Measurements from ENCODE around the gene MEIS2.

MEIS2 gene

GRCh38 chr15:37077623-37078351, 22.6 kb downstream of the MEIS2 start:
- in situ Hi-C loops (cut with HindIII; ENCODE audit: low sequenced_read_pairs), result no loop called here

GRCh38 chr15:37076543-37076942, 23.8 kb downstream of the MEIS2 start:
- in situ Hi-C loops (cut with HindIII; ENCODE audit: low sequenced_read_pairs), result no loop called here

GRCh38 chr15:37075777-37076176, 24.6 kb downstream of the MEIS2 start:
- in situ Hi-C loops (cut with HindIII; ENCODE audit: low sequenced_read_pairs), result no loop called here

GRCh38 chr15:37072181-37072580, 28.2 kb downstream of the MEIS2 start:
- in situ Hi-C loops (cut with HindIII; ENCODE audit: low sequenced_read_pairs), result no loop called here

DNA sequence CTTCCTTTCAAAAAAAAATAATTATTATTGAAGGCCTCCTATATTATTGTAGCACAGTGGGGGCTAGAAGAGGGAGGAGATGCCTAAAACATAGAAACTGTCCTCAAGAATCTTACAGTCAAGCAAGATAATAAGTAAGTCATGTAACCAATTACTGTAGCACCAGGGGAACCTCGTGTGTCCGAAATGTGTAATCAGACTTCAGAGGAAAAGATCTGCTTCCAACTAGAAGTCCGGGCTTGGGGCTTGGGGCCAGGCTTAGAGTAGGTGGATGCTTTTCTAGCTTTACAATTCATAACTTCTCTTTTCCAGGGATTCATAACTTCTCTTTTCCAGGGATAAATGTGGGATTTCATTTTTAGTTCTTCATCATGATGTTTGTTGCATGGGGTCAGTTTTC, 29.2 kb downstream of the MEIS2 start:
- in situ Hi-C loops (cut with HindIII; ENCODE audit: low sequenced_read_pairs), result no loop called here

DNA sequence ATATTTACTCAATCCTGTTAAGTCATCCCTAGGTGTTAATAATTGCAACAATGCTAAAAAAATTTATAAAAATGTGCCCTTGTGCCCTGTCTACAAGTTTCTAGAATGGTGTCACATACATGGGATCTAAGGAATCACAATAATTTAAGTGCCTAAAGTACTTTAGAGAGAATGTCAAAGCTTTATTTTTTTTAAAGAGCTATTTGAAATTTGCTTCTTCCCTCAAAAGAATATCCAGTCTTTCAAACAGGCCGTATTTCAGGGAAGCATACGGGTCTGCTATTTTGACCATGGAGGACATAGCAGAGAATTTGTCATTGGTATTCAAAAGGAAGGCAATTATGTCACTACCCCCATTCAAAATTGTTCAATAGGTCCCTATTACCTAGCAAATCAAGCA, 29.7 kb downstream of the MEIS2 start:
- in situ Hi-C loops (cut with HindIII; ENCODE audit: low sequenced_read_pairs), result no loop called here

DNA sequence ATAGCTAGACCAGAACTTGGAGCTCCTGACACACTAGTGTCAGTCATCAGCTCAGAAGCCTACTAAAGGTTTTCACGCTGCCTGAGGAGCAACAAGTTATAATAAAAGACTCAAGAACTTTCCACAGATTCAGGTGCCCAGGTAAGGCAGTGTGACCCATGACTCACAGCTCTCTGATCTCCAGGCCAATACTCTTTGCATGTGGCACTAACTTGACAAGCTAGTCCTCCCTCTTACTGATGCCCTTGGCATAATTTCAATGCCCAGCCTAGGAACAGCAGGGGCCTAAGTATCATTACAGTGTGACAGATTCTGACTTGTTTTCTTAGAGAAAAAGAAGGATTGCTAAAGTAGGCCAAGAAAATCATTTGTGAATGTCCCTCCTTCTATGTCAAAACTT, 38.4 kb downstream of the MEIS2 start:
- in situ Hi-C loops (cut with HindIII; ENCODE audit: low sequenced_read_pairs), result no loop called here

- in situ Hi-C loops (cut with HindIII; ENCODE audit: low sequenced_read_pairs), result no loop called here
Measured at GRCh38 chr15:37059086-37059485, 41.3 kb downstream of the MEIS2 start.

GRCh38 chr15:37058316-37058985, 41.9 kb downstream of the MEIS2 start:
- in situ Hi-C loops (cut with HindIII; ENCODE audit: low sequenced_read_pairs), result no loop called here

- in situ Hi-C loops (cut with HindIII; ENCODE audit: low sequenced_read_pairs), result no loop called here
Measured at GRCh38 chr15:37057831-37058230, 42.5 kb downstream of the MEIS2 start.

- in situ Hi-C loops (cut with HindIII; ENCODE audit: low sequenced_read_pairs), result no loop called here
Measured at GRCh38 chr15:37057256-37057655, 43.1 kb downstream of the MEIS2 start.

DNA sequence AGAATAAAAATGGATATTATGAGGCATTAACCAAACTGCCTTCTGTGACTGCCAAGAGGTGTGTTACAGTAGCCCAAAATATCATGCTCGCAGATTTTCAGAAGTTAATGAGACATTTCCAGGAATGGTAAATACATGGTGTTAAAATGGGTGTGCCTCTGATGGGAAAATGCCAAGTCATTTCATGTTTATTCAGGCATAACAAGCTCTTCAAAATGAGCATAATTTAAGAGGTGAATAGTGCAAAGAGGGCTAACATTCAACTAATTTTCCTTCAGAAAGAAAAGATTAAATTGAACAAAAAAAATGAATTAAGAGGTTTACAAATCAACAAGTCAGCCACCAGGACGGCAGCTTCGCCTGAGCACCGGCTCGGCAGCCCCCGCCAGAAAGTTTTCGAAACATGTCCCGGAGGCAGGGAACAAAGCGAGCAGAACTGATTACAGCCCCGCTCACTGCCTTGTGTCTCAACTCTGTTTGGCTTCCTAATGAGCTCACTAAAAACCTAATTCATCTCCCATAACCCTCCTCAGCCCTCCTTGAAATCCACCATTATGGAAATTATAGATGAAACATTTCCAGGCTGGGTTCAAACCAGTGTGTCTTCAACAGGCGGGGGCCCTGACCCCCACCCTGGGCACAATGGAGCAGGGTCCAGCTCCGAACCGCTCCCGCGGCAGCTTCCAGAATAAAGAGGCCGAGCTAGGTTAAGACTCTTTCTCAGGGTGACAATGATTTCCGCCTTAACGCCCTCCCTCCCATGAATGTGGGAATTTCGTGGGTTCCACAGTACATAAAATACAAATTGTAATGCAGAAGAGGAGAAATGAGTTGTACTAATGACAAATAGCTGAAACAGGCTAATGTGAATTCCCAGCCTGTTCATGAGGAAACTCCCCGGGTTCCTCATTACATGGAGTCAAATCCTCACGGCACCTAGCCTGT, 43.9 kb downstream of the MEIS2 start:
- in situ Hi-C loops (cut with HindIII; ENCODE audit: low sequenced_read_pairs), result no loop called here

DNA sequence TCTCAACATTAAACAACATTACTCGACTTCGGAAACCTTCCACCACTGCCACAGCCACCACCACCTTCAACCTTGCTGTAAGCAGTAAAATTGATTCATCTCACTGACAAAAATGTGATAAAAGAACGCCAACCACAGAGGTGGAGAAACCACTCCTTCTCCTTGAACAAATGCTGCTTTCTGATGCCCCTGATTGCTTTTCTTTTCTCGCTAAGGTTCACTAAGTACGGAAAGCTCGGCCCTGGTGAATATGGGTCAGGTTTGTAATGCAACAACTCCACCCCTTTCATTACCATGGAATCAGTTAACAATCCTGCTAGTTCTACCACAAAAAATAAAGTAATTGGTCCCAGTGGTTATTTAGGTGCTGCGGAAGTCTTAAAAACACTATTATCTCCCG, 44.9 kb downstream of the MEIS2 start:
- in situ Hi-C loops (cut with HindIII; ENCODE audit: low sequenced_read_pairs), result no loop called here

DNA sequence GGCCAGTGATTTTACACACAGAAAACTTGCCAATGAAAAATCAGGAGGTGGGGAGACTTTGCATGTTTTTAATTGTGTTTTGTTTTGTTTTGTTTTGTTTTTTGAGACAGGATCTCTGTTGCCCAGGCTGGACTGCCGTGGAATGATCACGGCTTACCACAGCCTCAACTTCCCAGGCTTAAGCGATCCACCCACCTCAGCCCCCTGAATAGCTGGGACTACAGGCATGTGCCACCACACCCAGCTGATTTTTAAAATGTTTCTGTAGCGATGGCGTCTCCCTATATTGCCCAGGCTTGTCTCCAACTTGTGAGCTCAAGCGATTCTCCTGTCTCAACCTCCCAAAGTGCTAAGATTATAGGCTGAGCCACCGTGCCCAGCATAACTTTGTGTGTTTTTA, 46.0 kb downstream of the MEIS2 start:
- in situ Hi-C loops (cut with HindIII; ENCODE audit: low sequenced_read_pairs), result no loop called here

DNA sequence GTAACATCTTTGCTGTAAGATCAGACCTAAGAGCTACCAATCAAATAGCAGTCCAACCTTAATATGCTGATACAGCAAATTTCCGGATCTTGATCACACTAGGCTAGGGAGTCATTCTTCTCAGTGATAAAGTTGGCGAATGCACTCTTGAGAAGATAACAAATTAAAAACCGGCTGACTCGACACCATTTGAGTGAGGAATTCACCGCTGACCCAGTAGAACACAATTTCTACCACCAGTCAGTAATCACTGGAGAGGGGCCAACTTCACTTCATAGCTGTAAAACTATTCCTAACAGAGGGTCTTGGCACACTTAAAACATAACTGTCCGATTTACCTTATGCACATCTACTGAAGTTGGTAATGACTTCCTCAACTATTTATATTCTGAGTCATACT, 47.2 kb downstream of the MEIS2 start:
- in situ Hi-C loops (cut with HindIII; ENCODE audit: low sequenced_read_pairs), result no loop called here

DNA sequence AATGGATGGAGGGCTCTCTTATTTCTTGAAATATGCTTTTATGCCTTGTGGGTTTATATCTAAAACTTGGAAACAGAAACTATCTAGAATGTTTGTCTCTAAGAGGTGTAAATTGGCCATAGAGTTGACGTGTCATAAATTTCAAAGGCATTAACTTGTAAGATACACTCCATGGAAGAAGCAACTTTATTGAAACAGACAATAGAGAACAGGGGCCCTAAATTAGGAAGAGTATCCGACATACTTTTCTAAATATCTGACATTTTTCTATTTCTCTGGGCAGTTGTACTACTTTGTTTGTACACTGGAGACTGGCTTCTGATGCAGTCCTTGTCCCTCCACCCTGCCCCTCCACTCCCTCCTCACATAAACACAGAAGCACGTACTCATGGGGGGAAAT, 50.0 kb downstream of the MEIS2 start:
- in situ Hi-C loops (cut with HindIII; ENCODE audit: low sequenced_read_pairs), result no loop called here

- in situ Hi-C loops (cut with HindIII; ENCODE audit: low sequenced_read_pairs), result no loop called here
Measured at GRCh38 chr15:37046876-37047614, 53.3 kb downstream of the MEIS2 start.

DNA sequence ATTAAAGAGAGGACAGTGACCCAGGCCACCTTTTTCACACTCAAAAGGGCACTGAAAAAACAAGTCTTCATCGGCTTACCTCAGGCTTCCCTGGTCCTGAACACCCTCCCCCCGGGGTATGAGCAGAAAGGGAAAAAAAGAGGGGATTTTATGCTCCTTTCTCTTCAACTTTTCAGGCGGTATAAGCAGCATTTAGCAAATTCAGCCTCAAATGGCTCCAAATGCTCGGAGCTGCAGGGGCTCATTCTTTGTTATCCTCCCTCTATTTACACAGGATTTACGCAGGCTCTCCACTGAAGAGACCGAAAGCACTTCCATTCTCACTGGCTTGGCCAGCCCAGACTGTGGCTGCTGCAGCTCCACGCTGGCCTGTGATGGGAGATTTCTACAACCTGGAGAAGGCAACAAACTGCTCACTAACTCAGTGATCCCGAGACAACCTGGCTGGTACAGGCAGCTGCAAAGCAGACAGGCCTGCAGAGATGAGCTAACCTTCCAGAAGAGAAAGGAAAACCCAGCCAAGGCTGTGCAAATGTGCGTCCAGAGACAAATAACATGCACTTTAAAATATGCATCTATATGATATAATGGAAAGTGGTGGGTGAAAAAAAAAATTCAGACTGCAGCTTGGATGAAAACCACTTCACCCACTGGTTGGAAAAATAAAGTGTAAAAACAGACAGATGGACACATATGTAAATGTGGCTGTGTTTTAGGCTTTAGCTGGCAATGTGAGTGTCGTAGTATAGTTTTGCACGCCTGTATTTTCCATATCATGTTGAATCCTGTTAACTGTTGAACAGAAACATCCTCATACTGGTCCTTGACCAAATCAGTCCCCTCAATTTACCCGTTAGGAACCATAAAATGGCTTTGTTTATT, 54.2 kb downstream of the MEIS2 start:
- in situ Hi-C loops (cut with HindIII; ENCODE audit: low sequenced_read_pairs), result no loop called here

DNA sequence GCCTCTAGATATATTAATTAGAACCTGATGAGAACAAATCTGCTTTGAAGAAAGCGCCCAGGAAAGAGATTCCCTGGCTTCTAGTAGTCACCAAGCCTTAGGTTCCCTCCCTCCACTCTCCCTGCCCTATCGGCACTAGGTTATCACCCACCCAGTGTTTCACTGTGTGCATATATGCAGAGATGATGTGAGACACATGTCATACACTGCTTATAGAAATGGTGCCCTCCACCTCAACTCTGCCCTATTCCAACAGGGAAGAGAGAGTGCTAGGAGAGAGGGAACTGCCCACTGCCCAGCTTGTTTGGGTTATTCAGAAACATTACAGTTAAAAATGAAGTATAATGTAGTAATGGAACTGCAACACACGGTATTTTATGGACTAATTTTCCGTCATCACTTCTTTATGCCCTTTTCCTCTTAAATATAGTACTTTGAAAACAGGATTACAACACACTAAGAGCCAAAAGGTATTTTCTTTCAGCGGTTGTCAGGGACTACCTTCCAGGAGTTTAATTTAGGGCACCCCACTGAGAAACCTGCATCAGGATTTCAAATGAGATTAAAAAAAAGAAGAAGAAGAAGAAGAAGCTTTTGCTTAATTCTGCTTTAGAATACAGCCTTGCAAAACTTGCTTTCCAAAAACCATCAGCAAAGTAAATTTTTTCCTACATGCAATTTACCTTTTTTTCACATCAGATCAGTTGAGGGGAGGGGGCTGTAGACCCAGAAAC, 55.3 kb downstream of the MEIS2 start:
- in situ Hi-C loops (cut with HindIII; ENCODE audit: low sequenced_read_pairs), result no loop called here
